Right lobe of liver (tissue), 6 donors: ENCODE measurements around the gene TMEM266. TPM values are rescaled to one million over a fixed set of nuclear protein-coding genes. Genes with fewer than 3 reads are reported as not detected.
A peak's percentile ranks its signal among the peaks of the same experiment; 100 is the strongest.

ENCODE experiments used
- ATAC-seq, 4 donors: fragments of 200-7000 bp; cut with Tn5 transposase; one replicate each; pipeline ENCODE4 v1.9.1; 2020; ENCODE audit warnings: mild to moderate bottlenecking in 4 of 4, moderate library complexity in 4 of 4
- DNase-seq, 3 donors: peaks; one replicate each; pipeline ENCODE4 v3.0.0-alpha.2; 2020
- H3K27ac ChIP-seq, 3 donors: fragments of 200-600 bp; one replicate each; pipeline ENCODE4 v1.8.0; 2022
- H3K27me3 ChIP-seq, 2 donors: fragments of 200-600 bp; one replicate each; pipeline ENCODE4 v1.8.0; 2022
- H3K36me3 ChIP-seq, 4 donors: fragments of 200-600 bp; sonication (generic) in 1 of 4; one replicate each; pipeline versions ENCODE4 v1.5.1 to v1.8.0; 2017 to 2022; ENCODE audit warnings: control low read depth in 1 of 4
- H3K4me1 ChIP-seq, 4 donors: fragments of 200-600 bp; sonication (generic) in 1 of 4; one replicate each; pipeline versions ENCODE4 v1.5.1 to v1.8.0; 2017 to 2022; ENCODE audit warnings: control low read depth in 1 of 4
- H3K4me3 ChIP-seq, 3 donors: fragments of 200-600 bp; one replicate each; pipeline ENCODE4 v1.8.0; 2022
- H3K9me3 ChIP-seq, 4 donors: fragments of 200-600 bp; sonication (generic) in 1 of 4; one replicate each; pipeline versions ENCODE4 v1.5.1 to v1.8.0; 2017 to 2022; ENCODE audit warnings: control low read depth in 1 of 4
- POLR2A ChIP-seq: fragments of 450-650 bp; IDR thresholded peaks from one replicate; pipeline ENCODE4 v1.6.1; 2017; ENCODE audit warnings: antibody characterized with exemption, mild to moderate bottlenecking
- WGBS: methylation state at CpG from one replicate; pipeline ENCODE4 v1.1.6; 2018; ENCODE audit warnings: low coverage, low lambda C conversion rate; ENCODE audit not compliant: insufficient coverage; ENCODE audit errors: missing lambda C conversion rate; 5-methylcytosine and 5-hydroxymethylcytosine counted together
- intact Hi-C, 2 donors: fragments of 100-400 bp; cut with DNase I; formaldehyde crosslinking; loops; one replicate each; pipeline versions ENCODE4 v1.11.2 to v1.14.1; 2022
- total RNA-seq, 6 experiments: library from RNA; depleted of rRNA in 2 of 6; stranded (reverse); fragments of >200 nt in 2 of 6; fragmentation: NEBNext Ultra II Directional in 3 of 6; extraction: Animal tissue kit (Norgen Biotek cat#: 25700) in 3 of 6; gene quantifications; one replicate each; pipeline versions ENCODE4 v1.1.0 to v1.2.4, GENCODE V29; 2016 to 2023
- TF ChIP-seq, protein P1 (sequence below), 4 donors: fragments of 200-600 bp in 3 of 4; fragments of 450-650 bp in 1 of 4; IDR thresholded peaks; one replicate each; pipeline versions ENCODE4 v1.5.1 to v1.8.0; 2016 to 2022; ENCODE audit warnings: antibody characterized with exemption in 4 of 4, mild to moderate bottlenecking in 2 of 4
- donor health status: DM: no; HTN: yes; CAD: no.
- donor health status: DM: no; HTN: no; CAD: no.
- donor health status: DM: no; HTN: no; CAD: no.
- donor health status: DM: no; HTN: yes; CAD: no.
- donor health status: DM: no; HTN: yes; CAD: no.

The TMEM266 gene
- total RNA-seq, 6 experiments from 2014 or later = 0.12 to 0.19 TPM; not detected in 4

DNA sequence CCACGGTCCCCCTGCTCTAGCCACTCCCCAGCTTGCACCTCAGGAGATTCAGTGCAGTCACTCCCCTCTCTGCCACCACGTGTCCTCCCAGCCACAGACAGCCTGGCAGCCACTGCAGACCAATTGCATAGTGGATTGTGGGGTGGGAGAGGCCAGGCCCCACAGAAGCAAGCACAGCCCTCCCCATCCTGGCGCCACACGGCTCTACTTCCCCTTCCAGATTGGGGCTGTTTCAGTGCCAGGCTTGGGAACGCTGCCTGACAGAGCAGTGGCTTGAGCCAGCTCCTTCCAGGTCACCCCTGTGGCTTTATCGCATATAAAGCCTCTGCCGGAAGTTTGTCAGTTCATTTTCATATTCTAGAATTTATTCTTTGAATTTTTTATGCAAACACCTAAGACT is 90.7 kb downstream of the TMEM266 start:
- no peaks in the 10 kb centered on the region for H3K4me1 ChIP-seq
- H3K27me3 ChIP-seq = no peaks in the 10 kb centered on the region
- peak in 2 of 3 donors; percentile 38 to 69 for DNase-seq
- H3K4me3 ChIP-seq = no peak overlapping the region
- no peak overlapping the region for H3K27ac ChIP-seq
- H3K9me3 ChIP-seq = no peaks in the 10 kb centered on the region
- TF ChIP-seq POLR2A = no peak
- TF ChIP-seq, protein P1, sequence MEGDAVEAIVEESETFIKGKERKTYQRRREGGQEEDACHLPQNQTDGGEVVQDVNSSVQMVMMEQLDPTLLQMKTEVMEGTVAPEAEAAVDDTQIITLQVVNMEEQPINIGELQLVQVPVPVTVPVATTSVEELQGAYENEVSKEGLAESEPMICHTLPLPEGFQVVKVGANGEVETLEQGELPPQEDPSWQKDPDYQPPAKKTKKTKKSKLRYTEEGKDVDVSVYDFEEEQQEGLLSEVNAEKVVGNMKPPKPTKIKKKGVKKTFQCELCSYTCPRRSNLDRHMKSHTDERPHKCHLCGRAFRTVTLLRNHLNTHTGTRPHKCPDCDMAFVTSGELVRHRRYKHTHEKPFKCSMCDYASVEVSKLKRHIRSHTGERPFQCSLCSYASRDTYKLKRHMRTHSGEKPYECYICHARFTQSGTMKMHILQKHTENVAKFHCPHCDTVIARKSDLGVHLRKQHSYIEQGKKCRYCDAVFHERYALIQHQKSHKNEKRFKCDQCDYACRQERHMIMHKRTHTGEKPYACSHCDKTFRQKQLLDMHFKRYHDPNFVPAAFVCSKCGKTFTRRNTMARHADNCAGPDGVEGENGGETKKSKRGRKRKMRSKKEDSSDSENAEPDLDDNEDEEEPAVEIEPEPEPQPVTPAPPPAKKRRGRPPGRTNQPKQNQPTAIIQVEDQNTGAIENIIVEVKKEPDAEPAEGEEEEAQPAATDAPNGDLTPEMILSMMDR (IDR thresholded peaks at IDR 0.05) = no peak
- H3K36me3 ChIP-seq = no peaks in the 10 kb centered on the region
- ATAC-seq = peak; percentile 48 to 63 (median 54)
- WGBS = 17% methylated on average over 3 of the region's 7 CpGs
- intact Hi-C loops = loop anchor here in 1 of 2 donors (10.0 kb wide), 1 partner anchor 86 kb away; no protein-coding TSS in a partner anchor

DNA sequence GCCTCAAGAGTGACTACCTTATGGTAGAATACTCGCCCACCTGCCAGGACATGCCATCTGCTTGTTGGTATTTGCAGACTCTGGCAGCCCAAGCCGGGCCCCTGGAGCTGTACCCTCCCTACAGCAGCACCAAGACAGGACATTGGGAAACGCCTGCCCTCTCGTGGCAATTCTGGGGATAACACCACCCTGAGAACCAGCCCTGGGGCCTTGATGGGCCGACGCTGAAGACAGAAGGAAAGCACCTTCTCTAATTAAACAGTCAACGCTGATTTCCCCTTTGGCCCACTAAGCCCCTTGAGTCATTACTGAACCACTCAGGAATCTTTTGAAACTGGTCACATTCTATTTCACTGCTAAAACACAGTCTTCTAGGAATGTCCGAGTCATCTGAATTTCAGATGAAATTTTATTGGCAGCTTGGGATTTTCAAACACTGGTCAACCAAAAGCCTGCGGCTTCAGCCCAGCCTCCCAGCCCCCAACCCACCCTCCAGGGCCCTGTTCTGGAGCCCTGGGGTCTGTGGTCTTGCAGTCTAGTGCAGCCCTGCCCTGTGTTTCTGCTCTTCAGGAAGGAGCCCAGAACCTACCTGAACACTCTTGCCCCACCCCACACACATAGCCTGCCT is 91.3 kb downstream of the TMEM266 start:
- Histone ChIP-seq H3K27ac (no peak overlapping the region), H3K4me1 (no peaks in the 10 kb centered on the region), H3K4me3 (no peak overlapping the region), H3K27me3 (no peaks in the 10 kb centered on the region), H3K36me3 (no peaks in the 10 kb centered on the region), H3K9me3 (no peaks in the 10 kb centered on the region)
- 12% methylated on average over 8 of the region's 9 CpGs for WGBS
- intact Hi-C loops = loop anchor here in 1 of 2 donors (10.0 kb wide), 1 partner anchor 86 kb away; no protein-coding TSS in a partner anchor
- TF ChIP-seq, protein P1 (IDR thresholded peaks at IDR 0.05) = peak; percentile 66 to 89 (median 87)
- TF ChIP-seq POLR2A = no peak
- ATAC-seq = peak; percentile 84 to 91 (median 87)
- DNase-seq = peak; percentile 67 to 71 (median 70)

DNA sequence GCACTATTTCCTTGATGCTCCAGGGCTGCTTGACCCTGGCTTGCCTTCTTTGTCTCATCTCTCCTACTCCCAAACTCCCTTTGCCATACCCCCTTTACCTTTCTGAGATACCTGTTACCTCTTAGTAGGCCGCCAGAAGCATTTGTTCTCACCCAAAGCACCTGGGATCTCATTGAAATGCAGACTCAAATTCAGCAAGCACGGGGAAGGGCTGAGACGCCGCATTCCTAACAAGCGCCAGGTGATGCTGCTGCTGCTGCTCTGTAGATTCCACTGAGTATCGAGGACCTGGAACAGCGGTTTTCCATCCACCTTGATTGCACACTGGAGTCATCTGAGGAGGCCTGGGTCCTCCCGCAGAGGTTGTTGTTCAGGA is 91.8 kb downstream of the TMEM266 start:
- intact Hi-C loops = loop anchor here in 1 of 2 donors (10.0 kb wide), 1 partner anchor 87 kb away; no protein-coding TSS in a partner anchor
- Histone ChIP-seq H3K9me3 (no peaks in the 10 kb centered on the region), H3K27ac (no peak overlapping the region), H3K4me3 (no peak overlapping the region), H3K4me1 (no peaks in the 10 kb centered on the region), H3K36me3 (no peaks in the 10 kb centered on the region), H3K27me3 (no peaks in the 10 kb centered on the region)
- DNase-seq = no peak
- 70% methylated on average over 2 of the region's 8 CpGs for WGBS
- TF ChIP-seq, protein P1 (IDR thresholded peaks at IDR 0.05) = no peak
- TF ChIP-seq POLR2A = no peak
- ATAC-seq = no peak

DNA sequence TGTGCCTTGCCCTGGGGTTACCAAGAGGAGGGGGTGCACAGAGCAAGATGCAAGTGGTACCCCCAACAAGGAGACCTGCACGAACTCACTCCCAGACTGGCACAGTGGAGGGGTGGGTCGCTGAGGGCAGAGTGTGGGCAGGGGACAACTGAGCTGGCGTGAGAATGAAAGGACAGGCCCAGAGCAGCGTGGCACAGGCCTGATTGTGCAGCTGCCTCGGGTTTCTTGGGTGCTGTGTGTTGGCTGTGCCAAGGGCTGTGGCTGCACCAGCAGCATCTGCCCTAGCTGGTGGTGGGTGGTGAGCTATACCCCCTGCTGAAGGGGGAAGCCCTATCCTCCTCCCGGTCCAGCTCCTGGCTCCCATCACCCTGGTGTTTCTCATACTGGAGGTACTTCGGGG is 92.4 kb downstream of the TMEM266 start:
- DNase-seq (no peak), ATAC-seq (no peak)

More for the DNA sequence above, 92.4 kb downstream of the TMEM266 start:
- no peak overlapping the region for H3K4me3 ChIP-seq
- TF ChIP-seq, protein P1 (IDR thresholded peaks at IDR 0.05) = no peak
- TF ChIP-seq POLR2A = no peak
- no peaks in the 10 kb centered on the region for H3K9me3 ChIP-seq
- no peaks in the 10 kb centered on the region for H3K27me3 ChIP-seq
- no peaks in the 10 kb centered on the region for H3K36me3 ChIP-seq
- intact Hi-C loops = loop anchor here in 1 of 2 donors (10.0 kb wide), 1 partner anchor 87 kb away; no protein-coding TSS in a partner anchor
- H3K27ac ChIP-seq = no peak overlapping the region
- no peaks in the 10 kb centered on the region for H3K4me1 ChIP-seq
- WGBS = no CpG with 5 or more reads among the region's 7 CpGs
